Karpas-422 (cell line): ENCODE measurements around the gene XG. TPM values are rescaled to one million over a fixed set of nuclear protein-coding genes. Genes with fewer than 3 reads are reported as not detected.

ENCODE experiments used
- DNase-seq: peaks from one replicate; pipeline ENCODE4 v3.0.0-alpha.2; 2015
- H2AFZ ChIP-seq: fragments of 200-600 bp; sonication (generic); 2 replicates; pipeline ENCODE4 v1.6.1; 2014; ENCODE audit warnings: antibody characterized with exemption, low read length, mixed read lengths
- H3K27ac ChIP-seq: fragments of 200-600 bp; sonication (generic); 2 replicates; pipeline ENCODE4 v1.5.1; 2014; ENCODE audit warnings: mild to moderate bottlenecking, low read length, moderate library complexity
- H3K27me3 ChIP-seq: fragments of 200-600 bp; sonication (generic); 2 replicates; pipeline ENCODE4 v1.6.1; 2014; ENCODE audit warnings: low read length, mixed read lengths
- H3K36me3 ChIP-seq: fragments of 200-600 bp; sonication (generic); 2 replicates; pipeline ENCODE4 v1.6.1; 2014; ENCODE audit warnings: low read length, mixed read lengths; ENCODE audit not compliant: insufficient read depth
- H3K4me1 ChIP-seq: fragments of 200-600 bp; sonication (generic); 2 replicates; pipeline ENCODE4 v1.6.1; 2014; ENCODE audit warnings: mild to moderate bottlenecking, low read length, mixed read lengths
- H3K4me2 ChIP-seq: fragments of 200-600 bp; sonication (generic); 2 replicates; pipeline ENCODE4 v1.6.1; 2014; ENCODE audit warnings: low read length, low read depth, mild to moderate bottlenecking; ENCODE audit not compliant: poor library complexity, severe bottlenecking
- H3K4me3 ChIP-seq: fragments of 200-600 bp; sonication (generic); 2 replicates; pipeline ENCODE4 v1.5.1; 2014; ENCODE audit warnings: mild to moderate bottlenecking, antibody characterized with exemption, low read length, mixed read lengths
- H3K79me2 ChIP-seq: fragments of 200-600 bp; sonication (generic); 2 replicates; pipeline ENCODE4 v1.6.1; 2014; ENCODE audit warnings: mild to moderate bottlenecking, low read length, mixed read lengths
- H3K9ac ChIP-seq: fragments of 200-600 bp; sonication (generic); 2 replicates; pipeline ENCODE4 v1.6.0; 2014; ENCODE audit warnings: low read length
- H3K9me2 ChIP-seq: fragments of 200-600 bp; sonication (generic), shearing (Covaris generic); replicated peaks from 2 replicates; pipeline ENCODE4 v1.6.0; 2014; ENCODE audit warnings: mild to moderate bottlenecking, low read length, moderate library complexity; ENCODE audit not compliant: insufficient read depth
- H3K9me3 ChIP-seq: fragments of 300-700, 200-600 bp; sonication (generic); 2 replicates; pipeline ENCODE4 v1.6.1; 2014; ENCODE audit warnings: low read length, mixed read lengths
- H4K20me1 ChIP-seq: fragments of 200-600 bp; sonication (generic); 2 replicates; pipeline ENCODE4 v1.6.1; 2014; ENCODE audit warnings: mild to moderate bottlenecking, antibody characterized with exemption, low read length, low read depth; ENCODE audit not compliant: insufficient read depth
- total RNA-seq: library from RNA; depleted of rRNA; stranded (reverse); fragments of >200 nt; shearing (Covaris generic); gene quantifications from 2 replicates; pipeline ENCODE4 v1.2.3, GENCODE V29; 2014; ENCODE audit warnings: low replicate concordance

Gene XG
- total RNA-seq, 1 experiment from 2014 or later, result not detected

DNA sequence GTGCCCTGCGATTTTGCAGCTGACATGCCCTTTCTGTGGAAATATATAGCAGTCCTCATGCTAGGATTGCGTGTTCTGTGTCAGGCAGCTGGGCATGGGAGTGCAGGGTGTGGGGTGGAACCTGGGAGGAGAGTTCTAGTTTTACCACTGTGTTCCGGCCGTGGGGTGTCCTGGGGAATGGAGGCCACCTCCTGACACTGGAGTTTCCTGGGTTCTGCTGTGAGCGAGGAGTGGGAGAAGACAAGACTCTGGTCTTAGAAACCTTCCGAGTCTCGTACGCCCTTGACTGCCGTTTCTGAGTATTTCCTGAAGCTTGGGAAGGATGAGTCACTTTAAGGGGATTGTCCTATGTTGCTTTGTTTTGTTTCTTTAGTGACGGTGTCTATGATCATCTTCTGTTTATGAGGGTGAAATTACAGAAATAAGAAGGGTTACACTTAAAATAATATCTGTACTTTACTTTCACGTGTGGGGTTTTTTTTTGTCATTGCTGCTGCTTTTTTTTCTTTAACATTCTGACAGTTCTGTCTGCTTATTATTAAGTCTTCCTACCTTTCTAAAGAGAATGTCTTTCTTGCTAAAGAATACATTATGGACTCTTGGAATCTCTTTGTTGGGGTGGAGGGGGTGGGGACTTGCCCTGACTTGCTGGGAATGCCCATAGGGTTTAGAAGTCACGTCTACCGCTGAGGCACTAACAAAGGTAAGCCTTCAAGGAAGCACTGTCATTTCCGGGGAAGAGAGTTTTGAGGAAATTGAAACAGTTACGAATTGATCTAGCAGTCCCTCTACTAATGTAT is 41.6 kb upstream of the XG start:
- Histone ChIP-seq H3K27ac (0 out of 2 replicates have a peak overlapping the region, but pooled peaks have one; percentile 13), H4K20me1 (no peaks in the 10 kb centered on the region), H3K36me3 (no peaks in the 10 kb centered on the region), H2AFZ (no peak overlapping the region), H3K4me2 (peak overlapping the region; percentile 32), H3K4me3 (no peak overlapping the region), H3K79me2 (no peaks in the 10 kb centered on the region), H3K9me3 (no peaks in the 10 kb centered on the region), H3K4me1 (peaks cover 41% of the 10 kb centered on the region), H3K9ac (no peak overlapping the region), H3K9me2 (no peaks in the 10 kb centered on the region), H3K27me3 (no peaks in the 10 kb centered on the region)
- no peak for DNase-seq

GRCh38 chrX:2711441-2711840 is 40.4 kb upstream of the XG start:
- DNase-seq, result no peak
- no peaks in the 10 kb centered on the region for H3K36me3 ChIP-seq
- no peak overlapping the region for H3K9ac ChIP-seq
- no peaks in the 10 kb centered on the region for H3K79me2 ChIP-seq
- H3K4me1 ChIP-seq, result peaks cover 39% of the 10 kb centered on the region
- no peak overlapping the region for H2AFZ ChIP-seq
- H4K20me1 ChIP-seq, result no peaks in the 10 kb centered on the region
- H3K9me2 ChIP-seq, result no peaks in the 10 kb centered on the region
- no peak overlapping the region for H3K27ac ChIP-seq
- H3K9me3 ChIP-seq, result no peaks in the 10 kb centered on the region
- no peak overlapping the region for H3K4me2 ChIP-seq
- no peaks in the 10 kb centered on the region for H3K27me3 ChIP-seq
- H3K4me3 ChIP-seq, result no peak overlapping the region

DNA sequence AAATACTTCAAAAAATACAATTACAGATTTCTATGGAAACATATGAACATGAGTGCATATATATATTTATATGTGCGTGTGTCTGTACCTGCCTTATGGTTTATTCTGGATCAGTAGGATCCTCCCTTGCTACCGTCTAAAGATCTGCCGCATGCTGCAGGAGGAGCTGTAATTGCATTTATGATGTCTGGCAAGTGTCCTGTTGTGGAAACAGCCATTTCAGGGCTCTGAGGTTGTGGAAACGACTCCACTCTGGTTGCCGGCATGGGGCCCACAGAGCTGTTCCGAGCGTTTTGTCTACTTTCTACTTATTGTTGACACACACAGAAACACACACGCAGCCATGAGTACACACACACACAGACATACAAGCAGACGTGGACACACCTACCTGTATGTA is 39.4 kb upstream of the XG start:
- H3K27me3 ChIP-seq, result no peaks in the 10 kb centered on the region
- H3K79me2 ChIP-seq, result no peaks in the 10 kb centered on the region
- no peak for DNase-seq
- H3K9me2 ChIP-seq, result no peaks in the 10 kb centered on the region
- peaks cover 31% of the 10 kb centered on the region for H3K4me1 ChIP-seq
- H3K9me3 ChIP-seq, result no peaks in the 10 kb centered on the region
- no peak overlapping the region for H3K9ac ChIP-seq
- H2AFZ ChIP-seq, result no peak overlapping the region
- no peaks in the 10 kb centered on the region for H3K36me3 ChIP-seq
- no peak overlapping the region for H3K4me2 ChIP-seq
- no peaks in the 10 kb centered on the region for H4K20me1 ChIP-seq
- no peak overlapping the region for H3K27ac ChIP-seq
- H3K4me3 ChIP-seq, result no peak overlapping the region

- Histone ChIP-seq H3K27ac (no peak overlapping the region), H3K4me3 (no peak overlapping the region), H3K4me2 (no peak overlapping the region), H3K79me2 (no peaks in the 10 kb centered on the region), H3K9me3 (no peaks in the 10 kb centered on the region), H4K20me1 (no peaks in the 10 kb centered on the region), H3K4me1 (peaks cover 24% of the 10 kb centered on the region), H2AFZ (no peak overlapping the region), H3K9ac (no peak overlapping the region), H3K9me2 (no peaks in the 10 kb centered on the region), H3K36me3 (no peaks in the 10 kb centered on the region), H3K27me3 (no peaks in the 10 kb centered on the region)
- DNase-seq, result no peak
Measured at GRCh38 chrX:2712890-2713840, 38.7 kb upstream of the XG start.

GRCh38 chrX:2714551-2714950 is 37.3 kb upstream of the XG start:
- no peaks in the 10 kb centered on the region for H3K27me3 ChIP-seq
- no peak overlapping the region for H3K4me3 ChIP-seq
- no peaks in the 10 kb centered on the region for H4K20me1 ChIP-seq
- no peaks in the 10 kb centered on the region for H3K36me3 ChIP-seq
- H3K9me2 ChIP-seq, result 0 out of 2 replicates have a peak, but pooled peaks cover 2% of the 10 kb centered on the region
- peaks cover 10% of the 10 kb centered on the region for H3K4me1 ChIP-seq
- no peaks in the 10 kb centered on the region for H3K79me2 ChIP-seq
- no peak overlapping the region for H3K4me2 ChIP-seq
- H2AFZ ChIP-seq, result no peak overlapping the region
- no peak overlapping the region for H3K27ac ChIP-seq
- no peak overlapping the region for H3K9ac ChIP-seq
- DNase-seq, result no peak
- no peaks in the 10 kb centered on the region for H3K9me3 ChIP-seq

DNA sequence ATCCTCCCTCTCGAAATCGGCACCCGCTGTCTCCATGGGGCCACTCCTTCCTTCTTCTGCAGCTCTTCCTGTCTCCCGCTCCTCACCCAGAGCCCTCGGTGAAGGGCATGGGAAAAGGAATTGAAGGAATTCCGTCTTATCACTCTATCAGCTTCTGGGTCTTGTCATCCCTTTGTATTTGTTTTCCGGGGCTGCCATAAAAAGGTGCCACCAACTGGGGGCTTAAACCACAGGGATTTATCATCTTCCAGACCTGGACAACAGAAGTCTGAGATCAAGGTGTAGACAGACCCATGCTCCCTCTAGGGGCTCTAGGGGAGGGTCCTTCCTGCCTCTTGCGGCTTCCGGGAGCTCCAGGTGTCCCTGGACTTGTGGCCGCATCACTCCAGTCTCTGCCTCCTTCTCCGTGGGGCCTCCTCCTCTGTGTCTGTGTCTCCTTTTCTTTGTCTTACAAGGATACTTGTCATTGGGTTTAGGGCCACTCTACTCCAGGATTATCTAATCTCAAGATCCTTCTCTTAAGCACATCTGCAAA is 36.7 kb upstream of the XG start:
- Histone ChIP-seq H3K27ac (no peak overlapping the region), H3K36me3 (no peaks in the 10 kb centered on the region)

DNA sequence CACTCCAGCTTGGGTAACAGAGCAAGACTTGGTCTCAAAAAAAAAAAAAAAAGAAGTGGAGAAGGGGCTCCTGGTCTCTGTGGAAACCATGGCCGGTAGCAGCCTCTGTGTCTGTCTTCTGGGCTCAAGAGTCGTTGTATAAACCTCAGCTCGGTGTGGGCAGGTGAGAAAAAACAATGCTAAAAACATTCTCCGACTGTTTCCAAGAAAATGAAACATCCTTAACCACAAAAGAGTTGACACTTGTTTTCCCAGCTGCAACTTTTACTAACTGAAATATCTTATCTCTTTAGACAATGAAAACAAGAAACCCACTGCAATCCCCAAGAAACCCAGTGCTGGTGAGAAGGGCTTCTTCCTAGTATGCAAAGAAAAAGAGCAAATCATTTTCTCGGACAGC is 34.5 kb upstream of the XG start:
- Histone ChIP-seq H3K9ac (no peak overlapping the region), H3K27me3 (no peaks in the 10 kb centered on the region), H3K4me2 (no peak overlapping the region), H2AFZ (no peak overlapping the region), H4K20me1 (no peaks in the 10 kb centered on the region), H3K36me3 (no peaks in the 10 kb centered on the region), H3K79me2 (no peaks in the 10 kb centered on the region), H3K9me2 (0 out of 2 replicates have a peak, but pooled peaks cover 2% of the 10 kb centered on the region), H3K9me3 (no peaks in the 10 kb centered on the region), H3K4me1 (no peaks in the 10 kb centered on the region), H3K4me3 (no peak overlapping the region), H3K27ac (no peak overlapping the region)
- DNase-seq, result no peak

More for the DNA sequence above, 36.7 kb upstream of the XG start:
- DNase-seq, result no peak
- H3K9me3 ChIP-seq, result no peaks in the 10 kb centered on the region
- H3K9ac ChIP-seq, result no peak overlapping the region
- H3K4me3 ChIP-seq, result no peak overlapping the region
- H3K4me2 ChIP-seq, result no peak overlapping the region
- no peaks in the 10 kb centered on the region for H3K79me2 ChIP-seq
- 0 out of 2 replicates have a peak, but pooled peaks cover 2% of the 10 kb centered on the region for H3K9me2 ChIP-seq
- no peaks in the 10 kb centered on the region for H4K20me1 ChIP-seq
- H3K27me3 ChIP-seq, result no peaks in the 10 kb centered on the region
- H3K4me1 ChIP-seq, result peaks cover 4% of the 10 kb centered on the region
- H2AFZ ChIP-seq, result no peak overlapping the region

- Histone ChIP-seq H3K79me2 (no peaks in the 10 kb centered on the region), H3K9me2 (0 out of 2 replicates have a peak, but pooled peaks cover 2% of the 10 kb centered on the region), H3K9ac (no peak overlapping the region), H3K36me3 (no peaks in the 10 kb centered on the region), H3K4me1 (no peaks in the 10 kb centered on the region), H4K20me1 (no peaks in the 10 kb centered on the region), H3K27ac (no peak overlapping the region), H3K4me3 (no peak overlapping the region), H3K9me3 (no peaks in the 10 kb centered on the region), H3K27me3 (no peaks in the 10 kb centered on the region), H2AFZ (no peak overlapping the region), H3K4me2 (no peak overlapping the region)
- no peak for DNase-seq
Measured at GRCh38 chrX:2718821-2719220, 33.0 kb upstream of the XG start.
